HEK293 (cell line): ENCODE data around the gene GIT1.

Source experiments
- CTCF ChIP-seq: fragments of 450-650 bp; formaldehyde crosslinking; IDR thresholded peaks from 2 replicates; pipeline ENCODE4 v1.5.1; 2016; ENCODE audit warnings: missing biosample characterization, missing genetic modification characterization
- PRDM2 ChIP-seq: fragments of 450-650 bp; formaldehyde crosslinking; IDR thresholded peaks from 2 replicates; pipeline ENCODE4 v1.5.1; 2016; ENCODE audit warnings: missing biosample characterization, missing genetic modification characterization, borderline replicate concordance
- REST ChIP-seq: fragments of 450-650 bp; formaldehyde crosslinking; IDR thresholded peaks from 2 replicates; pipeline ENCODE4 v1.5.1; 2016; ENCODE audit warnings: missing biosample characterization, missing genetic modification characterization
- ZEB2 ChIP-seq: fragments of 450-650 bp; formaldehyde crosslinking; IDR thresholded peaks from 2 replicates; pipeline ENCODE4 v1.5.1; 2016; ENCODE audit warnings: missing biosample characterization, missing genetic modification characterization
- ZNF274 ChIP-seq, 2 experiments: fragments of 200-500 bp in 1 of 2; fragments of 450-650 bp in 1 of 2; sonication (Bioruptor generic) in 1 of 2; formaldehyde crosslinking in 1 of 2; IDR thresholded peaks; 2 replicates each; pipeline versions ENCODE4 v1.5.1 to v1.6.1; 2014 to 2016; ENCODE audit warnings: borderline replicate concordance in 1 of 2, inconsistent platforms in 1 of 2, low read length in 1 of 2, missing biosample characterization in 1 of 2, missing genetic modification characterization in 1 of 2
- ZNF311 ChIP-seq: fragments of 450-650 bp; formaldehyde crosslinking; IDR thresholded peaks from 2 replicates; pipeline ENCODE4 v1.5.1; 2017; ENCODE audit warnings: missing biosample characterization, missing genetic modification characterization, borderline replicate concordance
- ZNF777 ChIP-seq: fragments of 450-650 bp; formaldehyde crosslinking; IDR thresholded peaks from 2 replicates; pipeline ENCODE4 v1.5.1; 2017; ENCODE audit warnings: missing biosample characterization, missing genetic modification characterization, borderline replicate concordance

GRCh38 chr17:29555840-29556239 is 33.6 kb downstream of the GIT1 start:
- TF ChIP-seq ZNF777 (tag by site-specific recombination) (no peak), CTCF (tag by site-specific recombination) (no peak), PRDM2 (no peak), ZNF311 (tag by site-specific recombination) (no peak), REST (tag by site-specific recombination) (no peak), ZEB2 (tag by site-specific recombination) (no peak), ZNF274 (IDR thresholded peaks at IDR 0.05; ENCODE audit: low read length) (no peak), ZNF274 (tag by site-specific recombination; IDR thresholded peaks at IDR 0.05; ENCODE audit: borderline replicate concordance) (no peak)
